Activated gamma-delta T cell treated with Interleukin-2 at 50 U/mL for 16 hours (primary cell): ENCODE data around the gene TRPM8.

Experiments
- DNase-seq: peaks from one replicate; pipeline ENCODE4 v3.0.0-alpha.2; 2020

TRPM8 gene

GRCh38 chr2:234003972-234004617, 86.9 kb downstream of the TRPM8 start:
- DNase-seq: no peak

GRCh38 chr2:234005126-234005525, 88.0 kb downstream of the TRPM8 start:
- DNase-seq: no peak

GRCh38 chr2:234006501-234006900, 89.3 kb downstream of the TRPM8 start:
- DNase-seq: no peak

DNA sequence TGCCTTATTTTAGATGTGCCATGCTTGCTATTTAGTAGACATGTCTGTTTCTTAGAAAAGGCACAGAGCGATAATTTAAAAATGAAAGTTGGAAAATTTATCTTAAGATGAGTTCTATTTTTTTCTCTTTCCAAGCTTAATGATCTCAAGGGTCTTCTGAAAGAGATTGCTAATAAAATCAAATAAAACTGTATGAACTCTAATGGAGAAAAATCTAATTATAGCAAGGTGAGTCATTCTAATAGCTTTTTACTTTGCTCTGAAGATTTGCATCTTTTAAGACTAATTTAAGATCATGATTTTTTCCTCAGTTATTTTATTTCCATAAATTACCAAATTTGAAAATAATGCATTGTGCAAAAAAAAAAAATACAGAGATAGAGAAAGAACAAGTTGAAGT, 97.3 kb downstream of the TRPM8 start:
- no peak for DNase-seq

- no peak for DNase-seq
Observed at GRCh38 chr2:234015861-234016260, 98.7 kb downstream of the TRPM8 start.

DNA sequence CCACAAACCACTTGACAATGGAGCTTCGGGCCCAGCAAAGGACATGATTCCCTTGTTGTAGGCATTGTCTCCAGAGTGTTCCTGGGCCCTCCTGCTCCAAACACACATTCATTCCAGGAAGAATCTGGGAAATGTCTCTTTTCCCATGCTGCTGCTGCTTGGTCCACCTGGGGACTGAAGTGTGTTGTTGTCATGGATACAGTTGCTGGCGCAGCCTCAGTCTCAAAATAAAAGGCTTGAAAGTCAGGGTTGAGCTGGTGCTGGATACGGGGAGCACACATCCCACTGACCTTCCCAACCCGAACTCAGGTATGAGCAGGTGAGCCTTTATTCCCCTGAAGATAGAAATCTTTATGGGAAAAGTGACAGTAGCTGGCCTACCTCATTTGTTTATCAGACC, 102.7 kb downstream of the TRPM8 start:
- no peak for DNase-seq

DNA sequence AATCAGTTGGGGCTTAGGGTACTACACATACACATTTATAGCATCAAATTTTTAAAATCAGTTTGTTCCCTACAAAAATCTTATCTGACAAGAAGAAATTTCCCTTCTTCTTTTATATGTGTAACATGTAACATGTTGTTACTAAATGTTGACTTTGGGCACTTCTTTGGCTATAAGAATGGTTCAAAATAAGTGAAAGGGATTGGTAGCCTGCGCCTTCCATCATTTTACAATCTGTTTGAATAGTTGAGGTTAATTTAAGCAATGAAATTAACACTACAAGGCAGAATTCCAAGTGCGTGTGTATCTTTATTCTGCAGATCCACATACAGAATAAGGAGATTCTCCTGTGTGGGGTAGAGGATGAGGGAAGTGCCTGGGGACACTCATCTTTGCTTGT, 103.2 kb downstream of the TRPM8 start:
- no peak for DNase-seq

DNA sequence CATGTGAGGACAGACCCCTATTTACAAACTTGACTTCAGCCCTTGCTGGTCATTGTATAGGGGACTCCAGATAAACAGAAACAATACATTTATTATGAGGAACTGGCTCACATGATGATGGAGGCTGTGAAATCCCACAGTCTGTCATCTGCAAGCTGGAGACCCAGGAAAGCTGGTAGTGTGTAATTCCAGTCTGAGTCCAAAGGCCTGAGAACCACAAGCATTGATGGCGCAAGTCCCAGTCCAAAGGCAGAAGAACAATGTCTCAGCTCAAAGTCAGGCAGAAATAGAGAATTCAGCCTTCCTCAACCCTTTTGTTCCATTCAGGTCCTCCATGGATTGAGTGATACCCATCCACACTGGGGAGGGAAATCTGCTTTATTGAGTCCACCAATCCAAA, 105.3 kb downstream of the TRPM8 start:
- no peak for DNase-seq

- DNase-seq: no peak
Observed at GRCh38 chr2:234024304-234024703, 107.1 kb downstream of the TRPM8 start.

DNA sequence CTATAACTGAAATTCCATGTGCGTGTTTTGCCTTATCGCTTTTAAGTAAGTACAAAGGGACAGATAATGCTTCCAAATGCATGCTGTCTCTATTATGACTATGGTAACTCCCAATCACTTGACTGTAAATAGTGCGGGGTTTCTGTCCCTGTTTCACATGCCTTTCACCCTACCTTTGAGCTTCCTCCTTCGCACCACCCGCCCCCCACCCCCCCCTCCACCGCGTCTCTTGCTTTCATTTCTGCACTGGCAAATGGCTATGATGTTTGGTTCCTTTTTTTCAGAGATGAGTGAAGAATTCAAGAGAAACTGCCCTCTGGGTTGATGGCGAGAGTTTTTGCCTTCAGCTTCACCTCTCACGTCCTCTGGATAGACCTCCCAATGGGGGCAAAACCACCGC, 108.3 kb downstream of the TRPM8 start:
- DNase-seq: no peak

DNA sequence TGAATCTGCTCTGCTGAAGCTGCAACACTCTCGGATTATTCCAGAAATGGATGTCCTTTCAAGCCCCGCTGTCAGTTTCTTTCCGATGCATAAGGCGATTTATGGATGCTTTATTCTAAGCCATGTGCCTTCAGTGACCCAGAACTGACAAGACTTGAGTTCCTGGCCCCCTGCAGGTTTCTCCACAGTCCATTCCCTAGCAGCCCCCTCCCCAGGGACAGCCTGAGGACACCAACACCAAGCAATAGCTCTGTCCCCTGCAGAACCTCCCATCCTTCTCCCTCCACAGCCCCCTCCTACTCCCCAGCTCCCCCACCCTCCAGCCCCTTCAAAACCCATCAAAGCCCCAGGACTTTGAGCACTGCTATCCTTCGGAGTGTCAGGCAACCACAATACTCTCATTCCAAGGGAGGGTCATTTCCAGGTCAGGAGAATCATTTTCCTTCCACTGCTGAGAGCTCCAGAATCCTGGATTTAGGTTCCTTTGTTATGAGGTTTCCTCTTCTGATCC, 108.8 kb downstream of the TRPM8 start:
- DNase-seq: no peak

GRCh38 chr2:234026693-234027254, 109.6 kb downstream of the TRPM8 start:
- DNase-seq: no peak

DNA sequence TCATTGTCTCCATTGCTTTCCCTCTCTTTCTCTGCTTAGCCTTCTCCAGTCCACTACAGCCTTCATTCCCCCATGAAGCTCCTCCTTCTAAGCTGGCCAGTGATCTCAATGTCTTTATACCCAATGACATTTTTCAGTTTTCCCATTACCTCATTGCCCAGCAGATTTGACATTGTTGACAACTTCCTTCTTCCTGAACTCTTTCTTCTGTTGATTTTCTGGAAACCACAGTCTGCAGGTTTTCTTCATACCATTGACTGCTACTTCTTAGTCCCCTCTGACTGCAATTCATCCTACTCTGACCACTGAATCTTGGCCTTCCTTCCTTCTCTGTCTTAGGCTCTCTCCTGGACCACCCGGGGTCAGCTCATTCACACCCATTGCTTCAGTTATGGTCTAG, 110.5 kb downstream of the TRPM8 start:
- DNase-seq: no peak

DNA sequence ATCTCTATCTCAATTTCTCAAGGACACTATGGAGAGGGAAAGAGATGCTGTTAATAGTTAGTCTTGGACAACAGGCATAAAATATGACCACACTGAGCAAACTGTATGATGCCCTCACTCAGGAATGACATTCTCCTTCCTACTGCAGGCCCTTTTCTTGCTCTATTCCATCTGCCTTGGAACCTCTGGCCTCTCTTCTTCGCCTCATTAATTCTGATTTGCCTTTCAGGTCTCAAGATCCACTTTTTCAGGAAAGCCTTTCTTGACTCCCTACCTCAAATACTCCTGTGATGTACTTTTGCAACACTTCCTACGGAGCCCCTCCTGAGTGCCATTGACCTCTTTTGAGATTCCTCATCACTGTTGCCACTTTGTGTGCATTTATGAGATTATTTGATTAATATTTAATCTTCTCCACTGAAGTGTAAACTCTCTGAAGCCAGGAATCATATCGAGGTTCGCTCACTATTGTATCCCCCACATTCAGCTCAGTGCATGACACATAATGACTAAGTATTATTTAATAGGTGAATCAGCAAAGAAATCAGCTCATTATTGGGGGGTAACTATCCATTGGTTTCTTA, 112.1 kb downstream of the TRPM8 start:
- no peak for DNase-seq

- DNase-seq: no peak
Observed at GRCh38 chr2:234031207-234031606, 114.0 kb downstream of the TRPM8 start.

DNA sequence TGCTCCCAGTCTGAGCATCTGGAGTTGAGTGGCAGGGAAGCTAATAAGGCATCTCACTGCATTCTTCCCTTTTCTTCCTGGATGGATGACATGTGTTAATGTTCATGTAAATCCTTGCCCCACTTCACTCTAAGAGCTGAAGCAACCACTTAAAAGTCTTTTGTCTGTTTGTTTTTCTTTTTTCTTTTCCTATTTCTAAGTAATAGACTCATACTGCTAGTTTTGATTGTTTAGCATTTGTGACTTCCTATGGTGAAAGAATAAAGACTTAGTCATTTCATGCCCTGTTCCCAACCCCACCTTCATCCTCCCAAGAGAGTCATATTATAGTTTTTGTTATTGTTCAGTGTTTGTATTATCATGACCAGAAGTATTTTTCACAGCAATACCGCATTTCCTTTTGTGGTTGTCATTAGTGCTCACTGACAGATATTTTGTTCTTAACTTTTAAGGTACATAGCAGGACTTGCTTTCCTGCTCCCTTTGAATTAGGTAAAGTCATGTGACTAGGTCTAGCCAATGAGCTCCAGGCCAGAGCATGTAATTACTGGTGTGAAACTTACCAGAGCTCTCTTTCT, 115.2 kb downstream of the TRPM8 start:
- peak; percentile 39 for DNase-seq

GRCh38 chr2:234033174-234033573, 116.0 kb downstream of the TRPM8 start:
- DNase-seq: no peak

- DNase-seq: no peak
Observed at GRCh38 chr2:234033885-234034284, 116.7 kb downstream of the TRPM8 start.

DNA sequence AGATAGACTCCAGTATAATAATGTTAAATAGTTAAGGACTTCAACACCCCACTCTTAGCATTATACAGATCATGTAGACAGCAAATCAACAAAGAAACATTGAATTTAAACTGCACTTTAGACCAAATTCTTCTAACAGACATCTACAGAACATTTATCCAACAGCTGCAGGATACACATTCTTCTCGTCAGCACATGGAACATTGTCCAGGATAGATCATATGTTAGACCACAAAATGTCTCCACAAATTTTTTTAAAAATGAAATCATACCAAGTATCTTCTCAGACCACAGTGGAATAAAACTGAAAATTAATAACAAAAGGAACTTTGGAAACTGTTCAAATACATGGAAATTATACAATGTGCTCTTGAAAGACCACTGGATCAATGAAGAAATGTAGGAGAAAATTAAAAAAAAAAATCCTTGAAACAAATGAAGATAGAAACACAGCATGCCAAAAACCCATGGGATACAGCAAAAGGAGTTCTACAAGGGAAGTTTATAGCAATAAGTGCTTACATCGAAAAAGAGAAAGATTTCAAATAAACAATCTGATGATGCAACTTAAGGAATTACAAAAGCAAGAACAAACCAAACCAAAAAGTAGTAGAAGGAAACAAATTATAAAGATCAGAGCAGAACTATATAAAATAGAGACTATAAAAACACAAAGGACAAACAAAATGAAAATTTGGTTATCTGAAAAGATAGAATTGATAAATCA, 121.1 kb downstream of the TRPM8 start:
- DNase-seq: no peak

DNA sequence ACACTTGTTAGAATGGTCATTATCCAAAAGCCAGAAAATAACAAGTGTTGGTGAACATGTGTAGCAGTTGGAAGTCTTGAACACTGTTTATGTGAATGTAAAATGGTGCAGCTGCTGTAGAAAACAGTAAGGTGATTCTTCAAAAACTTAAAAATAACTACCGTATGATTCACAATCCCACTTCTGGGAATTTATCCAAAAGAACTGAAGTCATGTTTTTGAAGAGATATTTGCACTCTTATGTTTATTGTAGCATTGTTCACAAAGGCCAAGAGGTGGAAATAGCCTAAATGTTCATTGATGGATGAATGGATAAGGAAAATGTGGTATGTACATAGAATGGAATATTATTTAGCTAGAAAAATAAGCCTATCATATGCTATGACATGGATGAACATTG, 127.0 kb downstream of the TRPM8 start:
- DNase-seq: no peak

DNA sequence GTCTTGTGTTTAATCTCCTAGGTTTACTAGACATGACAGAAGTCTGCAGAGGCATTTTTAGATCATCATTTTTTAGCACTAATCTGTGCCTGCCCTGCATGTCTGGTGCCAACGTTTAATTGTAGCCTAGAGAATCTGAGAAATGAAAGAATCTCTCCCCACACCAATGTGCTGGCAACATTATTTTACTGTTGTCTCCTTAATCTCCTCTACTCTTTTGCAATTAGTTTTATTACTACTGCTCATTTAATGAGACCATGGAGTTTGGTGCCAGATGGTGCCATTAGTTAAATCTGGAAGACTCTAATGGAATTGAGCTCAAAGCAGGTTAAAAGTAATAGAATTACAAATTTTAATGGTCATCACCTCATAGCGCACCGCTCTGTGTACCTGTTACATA, 129.3 kb downstream of the TRPM8 start:
- DNase-seq: no peak

DNA sequence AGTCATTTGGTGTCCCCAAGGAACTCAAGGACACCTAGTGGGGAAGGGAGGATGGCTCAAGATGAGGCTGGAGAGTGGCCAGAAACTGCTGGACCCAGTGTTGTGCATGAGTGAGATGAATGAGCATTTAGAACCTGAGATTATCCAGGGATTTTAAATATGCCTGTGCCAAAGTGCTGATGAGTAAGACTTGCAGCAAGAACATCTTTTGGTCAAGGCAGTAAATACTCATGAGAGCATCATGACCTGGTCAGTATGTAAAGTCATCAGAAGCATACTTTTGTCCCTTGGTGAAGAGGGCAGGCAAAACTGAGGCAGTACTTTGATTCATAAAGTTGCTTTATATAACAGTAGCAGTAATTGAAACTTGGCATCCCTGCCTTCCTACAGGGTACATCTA, 130.2 kb downstream of the TRPM8 start:
- no peak for DNase-seq

- DNase-seq: no peak
Observed at GRCh38 chr2:234048049-234048448, 130.9 kb downstream of the TRPM8 start.
